ENCODE results near the gene OCIAD1.
"Not testable (repeated sequence)": the region's sequence is repeated elsewhere in the genome, so short reads cannot be mapped to it uniquely, and the experiment has no call there.

OCIAD1 gene

GRCh38 chr4:48853604-48854394 lies 22.9 kb downstream of the OCIAD1 start:
- Mint-ChIP-seq H3K27me3 (no peaks in the 10 kb centered on the region), H3K4me1 (peaks cover 23% of the 10 kb centered on the region), H3K36me3 (peaks cover 13% of the 10 kb centered on the region), H3K4me3 (no peak overlapping the region), H3K27ac (no peak overlapping the region), H3K9me3 (no peaks in the 10 kb centered on the region)

DNA sequence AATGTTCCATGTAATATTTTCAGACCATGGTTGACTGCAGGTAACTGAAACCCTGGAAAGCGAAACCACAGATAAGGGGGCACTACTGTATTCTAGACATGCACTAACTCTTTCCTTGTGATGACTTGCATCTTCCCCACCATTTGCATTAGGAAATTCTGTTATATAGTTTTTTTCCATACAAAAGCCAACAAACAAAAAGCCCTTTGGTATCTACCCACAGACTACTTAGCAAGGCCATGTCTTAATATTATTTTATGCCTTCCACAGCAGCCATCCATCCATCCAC lies 23.5 kb downstream of the OCIAD1 start:
- Mint-ChIP-seq H3K4me3 (no peak overlapping the region), H3K36me3 (peaks cover 11% of the 10 kb centered on the region), H3K27me3 (no peaks in the 10 kb centered on the region), H3K27ac (peak overlapping the region; percentile 83), H3K9me3 (no peaks in the 10 kb centered on the region), H3K4me1 (peaks cover 23% of the 10 kb centered on the region)

DNA sequence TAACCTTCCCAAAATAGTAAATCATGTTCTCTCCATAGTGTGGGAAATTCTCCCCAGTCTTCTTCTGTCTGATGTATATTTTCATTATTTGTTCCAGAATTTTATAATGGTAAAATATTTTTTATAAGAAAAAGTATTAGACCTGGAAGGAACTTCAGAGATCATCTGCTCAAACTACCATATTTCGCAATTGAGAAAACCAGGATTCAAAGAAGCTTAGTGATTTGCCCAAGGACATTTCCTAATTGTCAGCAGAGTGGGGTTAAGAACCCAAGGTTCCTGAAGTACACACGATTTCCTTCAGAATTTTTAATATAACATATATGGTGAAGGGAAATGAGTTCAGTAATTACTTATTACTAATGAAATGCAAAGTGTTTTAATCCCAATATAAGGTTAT lies 24.1 kb downstream of the OCIAD1 start:
- Mint-ChIP-seq H3K9me3 (no peaks in the 10 kb centered on the region), H3K27me3 (no peaks in the 10 kb centered on the region), H3K4me3 (no peak overlapping the region), H3K4me1 (peaks cover 23% of the 10 kb centered on the region), H3K36me3 (peaks cover 11% of the 10 kb centered on the region), H3K27ac (no peak overlapping the region)

- peaks cover 9% of the 10 kb centered on the region for H3K36me3 Mint-ChIP-seq
- H3K27ac Mint-ChIP-seq: no peak overlapping the region
- H3K4me1 Mint-ChIP-seq: peaks cover 13% of the 10 kb centered on the region
- no peaks in the 10 kb centered on the region for H3K27me3 Mint-ChIP-seq
- H3K9me3 Mint-ChIP-seq: no peaks in the 10 kb centered on the region
- no peak overlapping the region for H3K4me3 Mint-ChIP-seq
Measured at GRCh38 chr4:48858130-48858529, 27.2 kb downstream of the OCIAD1 start.

DNA sequence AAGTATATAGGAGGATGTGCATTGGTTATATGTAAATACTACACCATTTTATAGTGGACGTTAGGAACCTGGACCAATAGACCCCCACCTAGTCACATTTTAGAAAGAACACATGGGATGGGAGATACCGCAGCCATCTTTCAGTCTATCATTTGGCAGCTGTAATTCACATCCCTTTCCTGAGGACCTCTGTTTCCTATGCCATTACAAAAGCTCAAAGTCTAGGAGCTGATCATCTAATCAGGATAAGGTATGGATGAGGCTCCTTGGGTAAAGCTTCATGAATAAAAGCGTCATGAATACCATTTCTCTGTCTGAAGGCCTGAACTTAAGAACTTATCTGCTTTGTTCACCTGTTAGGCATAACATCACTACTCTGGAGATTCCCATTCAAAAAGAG lies 31.1 kb downstream of the OCIAD1 start:
- Mint-ChIP-seq H3K27me3 (no peaks in the 10 kb centered on the region), H3K4me1 (peaks cover 3% of the 10 kb centered on the region), H3K9me3 (no peaks in the 10 kb centered on the region), H3K36me3 (peaks cover 6% of the 10 kb centered on the region), H3K27ac (no peak overlapping the region), H3K4me3 (no peak overlapping the region)

DNA sequence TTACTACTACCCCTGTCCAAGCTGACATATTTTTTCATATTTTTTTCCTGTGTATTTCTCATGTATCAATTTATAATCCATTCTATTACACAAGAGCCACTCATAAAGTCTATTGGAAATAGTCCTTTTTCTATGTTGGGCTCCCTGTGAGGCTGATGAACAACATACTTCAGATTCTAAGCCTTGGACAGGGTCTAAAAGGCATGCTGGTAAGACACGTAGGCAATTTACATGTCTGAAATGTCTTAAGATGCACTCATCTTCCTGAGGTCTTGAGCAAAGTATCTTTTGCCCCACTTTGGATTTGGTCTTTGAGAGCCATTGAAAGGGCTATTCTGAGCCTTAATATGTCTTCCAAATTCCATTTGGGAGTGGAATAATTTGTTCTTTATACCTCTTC lies 31.8 kb downstream of the OCIAD1 start:
- Mint-ChIP-seq H3K4me3 (no peak overlapping the region), H3K4me1 (peaks cover 3% of the 10 kb centered on the region), H3K9me3 (no peaks in the 10 kb centered on the region), H3K27ac (peak overlapping the region; percentile 65), H3K36me3 (peaks cover 7% of the 10 kb centered on the region), H3K27me3 (no peaks in the 10 kb centered on the region)

GRCh38 chr4:48863728-48864127 lies 32.8 kb downstream of the OCIAD1 start:
- Mint-ChIP-seq H3K4me1 (no peaks in the 10 kb centered on the region), H3K9me3 (no peaks in the 10 kb centered on the region), H3K27ac (no peak overlapping the region), H3K4me3 (no peak overlapping the region), H3K27me3 (no peaks in the 10 kb centered on the region), H3K36me3 (peaks cover 7% of the 10 kb centered on the region)

GRCh38 chr4:48864696-48865095 lies 33.8 kb downstream of the OCIAD1 start:
- H3K9me3 Mint-ChIP-seq, H3K36me3 Mint-ChIP-seq, H3K27ac Mint-ChIP-seq, H3K4me1 Mint-ChIP-seq, H3K4me3 Mint-ChIP-seq, H3K27me3 Mint-ChIP-seq: not testable (repeated sequence)

- Mint-ChIP-seq H3K4me1 (no peaks in the 10 kb centered on the region), H3K4me3 (no peak overlapping the region), H3K27ac (no peak overlapping the region), H3K9me3 (peaks cover 8% of the 10 kb centered on the region), H3K27me3 (no peaks in the 10 kb centered on the region), H3K36me3 (peaks cover 10% of the 10 kb centered on the region)
Measured at GRCh38 chr4:48877827-48878535, 47.1 kb downstream of the OCIAD1 start.

DNA sequence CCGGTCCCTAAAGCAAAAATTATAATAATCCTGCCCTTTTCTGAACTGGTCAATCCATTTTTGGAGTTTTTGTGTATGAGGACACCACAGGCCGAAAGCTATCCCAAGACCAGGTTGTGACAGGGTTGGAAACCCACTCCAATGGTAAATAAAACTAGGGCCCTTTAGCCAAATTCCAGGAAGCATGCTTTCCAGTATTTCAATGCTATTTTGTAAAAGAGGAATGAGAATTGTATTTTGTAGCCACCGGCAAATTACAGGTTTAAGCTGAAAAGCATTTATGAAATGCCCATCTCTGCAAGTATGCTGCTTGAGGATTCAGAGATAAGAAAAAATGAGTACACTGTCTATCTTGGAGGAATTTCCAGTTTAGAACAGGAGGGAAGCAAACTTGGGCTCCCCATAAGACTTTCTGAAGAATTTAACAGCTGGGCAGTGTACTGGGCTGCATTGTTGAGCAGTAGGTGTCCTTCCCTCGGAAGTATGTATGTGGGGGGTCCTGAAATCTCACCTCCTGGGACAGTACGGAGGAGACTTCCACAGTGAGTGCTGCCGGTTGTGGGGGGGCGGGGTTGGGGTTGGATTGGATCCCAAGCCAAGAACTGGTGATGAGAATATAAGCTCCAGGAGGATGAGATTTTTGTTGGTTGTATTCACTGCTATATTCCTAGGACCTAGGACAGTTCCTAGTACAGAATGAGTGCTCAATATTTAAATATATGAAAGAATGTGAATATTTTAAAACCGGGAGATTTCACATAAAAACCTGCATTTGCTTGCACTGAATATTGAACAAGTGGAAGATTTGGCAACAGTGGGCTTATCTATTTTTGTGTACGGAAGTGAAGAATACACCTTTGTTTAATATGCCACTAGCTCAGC lies 48.9 kb downstream of the OCIAD1 start:
- Mint-ChIP-seq H3K4me3 (no peak overlapping the region), H3K27me3 (no peaks in the 10 kb centered on the region), H3K4me1 (no peaks in the 10 kb centered on the region), H3K9me3 (peaks cover 5% of the 10 kb centered on the region), H3K27ac (no peak overlapping the region), H3K36me3 (peaks cover 8% of the 10 kb centered on the region)

DNA sequence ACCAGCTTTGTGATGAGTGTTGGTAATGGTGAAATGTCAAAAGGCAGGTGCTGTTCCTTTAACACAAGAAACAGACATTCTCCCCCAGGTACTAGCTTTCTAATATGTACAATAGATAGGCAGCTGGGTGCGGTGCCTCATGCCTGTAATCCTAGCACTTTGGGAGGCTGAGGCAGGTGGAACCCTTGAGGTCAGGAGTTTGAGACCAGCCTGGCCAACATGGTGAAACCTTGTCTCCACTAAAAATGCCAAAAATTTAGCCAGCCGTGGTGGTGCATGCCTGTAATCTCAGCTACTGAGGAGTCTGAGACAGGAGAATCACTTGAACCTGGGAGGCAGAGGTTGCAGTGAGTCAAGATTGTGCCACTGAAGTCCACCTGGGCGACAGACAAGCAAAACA lies 50.8 kb downstream of the OCIAD1 start:
- not testable (repeated sequence) for H3K4me1 Mint-ChIP-seq, H3K27me3 Mint-ChIP-seq, H3K36me3 Mint-ChIP-seq, H3K27ac Mint-ChIP-seq, H3K9me3 Mint-ChIP-seq, H3K4me3 Mint-ChIP-seq

DNA sequence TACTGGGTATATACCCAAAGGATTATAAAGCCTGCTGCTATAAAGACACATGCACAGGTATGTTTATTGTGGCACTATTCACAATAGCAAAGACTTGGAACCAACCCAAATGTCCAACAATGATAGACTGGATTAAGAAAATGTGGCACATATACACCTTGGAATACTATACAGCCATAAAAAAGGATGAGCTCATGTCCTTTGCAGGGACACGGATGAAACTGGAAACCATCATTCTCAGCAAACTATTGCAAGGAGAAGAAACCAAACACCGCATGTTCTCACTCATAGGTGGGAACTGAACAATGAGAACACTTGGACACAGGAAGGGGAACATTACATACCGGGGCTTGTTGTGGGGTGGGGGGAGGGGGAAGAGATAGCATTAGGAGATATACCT lies 58.9 kb downstream of the OCIAD1 start:
- not testable (repeated sequence) for H3K27ac Mint-ChIP-seq, H3K4me1 Mint-ChIP-seq, H3K9me3 Mint-ChIP-seq, H3K4me3 Mint-ChIP-seq, H3K27me3 Mint-ChIP-seq
- peaks cover 37% of the 10 kb centered on the region for H3K36me3 Mint-ChIP-seq

DNA sequence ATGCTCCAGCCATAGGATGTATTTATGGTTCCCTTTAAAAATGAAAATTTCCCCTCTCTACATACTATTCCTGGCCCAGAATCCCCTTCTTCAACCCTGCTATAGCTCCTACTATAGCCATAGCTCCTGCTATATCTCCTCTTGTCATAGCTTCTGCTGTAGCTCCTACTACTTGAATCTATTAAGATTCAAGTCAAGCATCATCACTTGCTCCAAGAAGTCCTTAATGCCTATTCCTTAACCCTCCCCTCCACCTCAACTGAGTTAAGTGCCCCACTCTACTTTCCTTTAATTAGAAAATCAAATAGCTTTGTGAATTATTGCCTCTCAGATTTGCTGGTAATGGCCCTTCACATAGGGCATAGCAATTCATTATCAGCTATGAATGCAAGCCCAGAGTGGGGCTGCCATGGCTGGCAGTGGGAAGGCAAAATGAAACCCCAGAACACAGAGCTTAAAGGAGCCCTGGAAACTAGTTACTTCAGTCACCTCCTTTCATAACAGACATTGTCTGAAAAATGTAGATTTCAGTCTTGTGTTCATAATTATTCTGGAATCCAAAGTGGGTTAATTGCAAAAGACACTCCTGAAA lies 60.2 kb downstream of the OCIAD1 start:
- no peaks in the 10 kb centered on the region for H3K9me3 Mint-ChIP-seq
- H3K4me3 Mint-ChIP-seq: no peak overlapping the region
- no peaks in the 10 kb centered on the region for H3K4me1 Mint-ChIP-seq
- no peaks in the 10 kb centered on the region for H3K27me3 Mint-ChIP-seq
- H3K27ac Mint-ChIP-seq: no peak overlapping the region
- H3K36me3 Mint-ChIP-seq: peaks cover 43% of the 10 kb centered on the region

GRCh38 chr4:48896845-48897244 lies 66.0 kb downstream of the OCIAD1 start:
- Mint-ChIP-seq H3K36me3 (peaks cover 38% of the 10 kb centered on the region), H3K9me3 (no peaks in the 10 kb centered on the region)

GRCh38 chr4:48898733-48899431 lies 68.0 kb downstream of the OCIAD1 start:
- Mint-ChIP-seq H3K4me1 (peaks cover 55% of the 10 kb centered on the region), H3K36me3 (peaks cover 35% of the 10 kb centered on the region), H3K9me3 (no peaks in the 10 kb centered on the region), H3K27ac (peak overlapping the region; percentile 37), H3K4me3 (peak overlapping the region; percentile 43), H3K27me3 (no peaks in the 10 kb centered on the region)

More at GRCh38 chr4:48896845-48897244, 66.0 kb downstream of the OCIAD1 start:
- Mint-ChIP-seq H3K4me1 (peaks cover 37% of the 10 kb centered on the region), H3K4me3 (no peak overlapping the region), H3K27me3 (no peaks in the 10 kb centered on the region), H3K27ac (no peak overlapping the region)
